Erythroblast (primary cell): ENCODE data around the gene RAD51B.

Source experiments
- GATA1 ChIP-seq: IDR thresholded peaks from 2 replicates; pipeline ENCODE4 v1.6.1; 2011; ENCODE audit warnings: low read depth, mild to moderate bottlenecking, control low read depth, low read length, moderate library complexity
- POLR2A ChIP-seq: IDR thresholded peaks from 2 replicates; pipeline ENCODE4 v1.6.1; 2011; ENCODE audit warnings: mild to moderate bottlenecking, low read length

- TF ChIP-seq POLR2A (no peak), GATA1 (no peak)
These were observed 42.8 kb upstream of the RAD51B start for GRCh38 chr14:67776653-67777322.
